GM12873 (cell line): ENCODE data around the gene PAX2.

Source experiments
- CTCF ChIP-seq: IDR thresholded peaks from 2 replicates; pipeline ENCODE4 v1.5.1; 2012; ENCODE audit warnings: low read depth, mild to moderate bottlenecking, moderate library complexity, low read length, control low read depth; ENCODE audit not compliant: insufficient read depth; ENCODE audit errors: missing control alignments

PAX2 gene

GRCh38 chr10:100717166-100717565 lies 28.2 kb upstream of the PAX2 start:
- TF ChIP-seq CTCF = no peak

GRCh38 chr10:100718197-100718742 lies 27.1 kb upstream of the PAX2 start:
- no peak for TF ChIP-seq CTCF

- TF ChIP-seq CTCF = no peak
Observed at GRCh38 chr10:100723180-100723579, 22.2 kb upstream of the PAX2 start.

GRCh38 chr10:100723770-100724530 lies 21.4 kb upstream of the PAX2 start:
- TF ChIP-seq CTCF = no peak

GRCh38 chr10:100724531-100725027 lies 20.8 kb upstream of the PAX2 start:
- no peak for TF ChIP-seq CTCF

- TF ChIP-seq CTCF = no peak
Observed at GRCh38 chr10:100725071-100725471, 20.3 kb upstream of the PAX2 start.

GRCh38 chr10:100725869-100726426 lies 19.4 kb upstream of the PAX2 start:
- TF ChIP-seq CTCF = no peak
